Adrenal gland (tissue), 12 donors: ENCODE data around the gene CRELD2. TPM values are rescaled to one million over a fixed set of nuclear protein-coding genes. Genes with fewer than 3 reads are reported as not detected.

Experiments used
- DNase-seq, 7 donors: peaks; one replicate each; pipeline ENCODE4 v3.0.0-alpha.2; 2019 to 2020
- H3K27ac ChIP-seq, 5 donors: fragments of 200-600 bp; sonication (generic) in 4 of 5; 1 replicate in 3 of 5; 2 replicates in 2 of 5; pipeline versions ENCODE4 v1.5.1 to v1.8.0; 2016 to 2020; ENCODE audit warnings: mild to moderate bottlenecking in 1 of 5
- H3K27me3 ChIP-seq: fragments of 200-600 bp; 2 replicates; pipeline ENCODE4 v1.8.0; 2021
- H3K36me3 ChIP-seq, 2 donors: fragments of 200-600 bp; replicated peaks in 1 of 2; 1 replicate in 1 of 2; 2 replicates in 1 of 2; pipeline versions ENCODE4 v1.5.1 to v1.8.0; 2018 to 2022
- H3K4me1 ChIP-seq, 2 donors: fragments of 200-600 bp; replicated peaks in 1 of 2; 1 replicate in 1 of 2; 2 replicates in 1 of 2; pipeline versions ENCODE4 v1.5.1 to v1.8.0; 2018 to 2021
- H3K4me3 ChIP-seq, 4 donors: fragments of 200-600 bp; sonication (generic) in 3 of 4; one replicate each; pipeline ENCODE4 v1.5.1; 2016 to 2018
- H3K9me3 ChIP-seq, 3 donors: fragments of 200-600 bp; sonication (generic) in 1 of 3; replicated peaks in 1 of 3; 1 replicate in 2 of 3; 2 replicates in 1 of 3; pipeline versions ENCODE4 v1.5.1 to v1.8.0; 2016 to 2021
- POLR2A ChIP-seq, 2 donors: fragments of 450-650 bp; IDR thresholded peaks; one replicate each; pipeline ENCODE4 v1.6.1; 2017; ENCODE audit warnings: antibody characterized with exemption in 2 of 2, mild to moderate bottlenecking in 2 of 2, moderate library complexity in 1 of 2
- WGBS, 4 donors: extraction: QIAGEN DNeasy Blood & Tissue Kit in 2 of 4; methylation state at CpG; one replicate each; pipeline versions ENCODE4 v1.1.5 to v1.1.7; 2013 to 2017; 5-methylcytosine and 5-hydroxymethylcytosine counted together
- intact Hi-C, 2 donors: fragments of 100-400 bp; cut with DNase I; formaldehyde crosslinking; loops; one replicate each; pipeline versions ENCODE4 v1.14.1 to v1.15.0; 2022 to 2023
- polyA plus RNA-seq, 3 donors: library from polyadenylated mRNA; stranded (reverse); fragments of 200-250 nt in 2 of 3; fragments of 350-450 nt in 1 of 3; fragmentation: Illumina TruSeq in 1 of 3; extraction: RNeasy Lipid Tissue Mini Kit (QIAGEN cat#74804) in 1 of 3; gene quantifications; one replicate each; pipeline ENCODE4 v1.2.3, GENCODE V29; 2013 to 2014
- total RNA-seq, 9 donors: library from RNA; depleted of rRNA in 4 of 9; stranded (reverse); fragments of >200 nt in 4 of 9; fragments of 120-200 nt in 1 of 9; fragmentation: NEBNext Ultra II Directional in 1 of 9; extraction: Animal tissue kit (Norgen Biotek cat#: 25700) in 1 of 9; gene quantifications; one replicate each; pipeline versions ENCODE4 v1.1.0 to v1.2.4, GENCODE V29; 2013 to 2023
- TF ChIP-seq, protein P1 (sequence below), 6 experiments: fragments of 450-650 bp in 4 of 6; fragments of 200-600 bp in 2 of 6; sonication (generic) in 1 of 6; IDR thresholded peaks; 1 replicate in 5 of 6; 2 replicates in 1 of 6; pipeline versions ENCODE4 v1.5.1 to v1.8.0; 2016 to 2021; ENCODE audit warnings: antibody characterized with exemption in 6 of 6, mild to moderate bottlenecking in 2 of 6, moderate library complexity in 1 of 6
- donor health status: healthy with polysubstance abuse.
- donor health status: Bipolar disorder and iron deficiency.
- donor health status: DM: yes; HTN: yes; CAD: no.
- donor health status: DM: no; HTN: no; CAD: no.
- donor health status: DM: no; HTN: no; CAD: no.
- donor health status: DM: yes; HTN: yes; CAD: no.

CRELD2 gene
- total and polyA plus RNA-seq, 12 donors, result 14.5 to 63.4 (median 36.2) TPM

DNA sequence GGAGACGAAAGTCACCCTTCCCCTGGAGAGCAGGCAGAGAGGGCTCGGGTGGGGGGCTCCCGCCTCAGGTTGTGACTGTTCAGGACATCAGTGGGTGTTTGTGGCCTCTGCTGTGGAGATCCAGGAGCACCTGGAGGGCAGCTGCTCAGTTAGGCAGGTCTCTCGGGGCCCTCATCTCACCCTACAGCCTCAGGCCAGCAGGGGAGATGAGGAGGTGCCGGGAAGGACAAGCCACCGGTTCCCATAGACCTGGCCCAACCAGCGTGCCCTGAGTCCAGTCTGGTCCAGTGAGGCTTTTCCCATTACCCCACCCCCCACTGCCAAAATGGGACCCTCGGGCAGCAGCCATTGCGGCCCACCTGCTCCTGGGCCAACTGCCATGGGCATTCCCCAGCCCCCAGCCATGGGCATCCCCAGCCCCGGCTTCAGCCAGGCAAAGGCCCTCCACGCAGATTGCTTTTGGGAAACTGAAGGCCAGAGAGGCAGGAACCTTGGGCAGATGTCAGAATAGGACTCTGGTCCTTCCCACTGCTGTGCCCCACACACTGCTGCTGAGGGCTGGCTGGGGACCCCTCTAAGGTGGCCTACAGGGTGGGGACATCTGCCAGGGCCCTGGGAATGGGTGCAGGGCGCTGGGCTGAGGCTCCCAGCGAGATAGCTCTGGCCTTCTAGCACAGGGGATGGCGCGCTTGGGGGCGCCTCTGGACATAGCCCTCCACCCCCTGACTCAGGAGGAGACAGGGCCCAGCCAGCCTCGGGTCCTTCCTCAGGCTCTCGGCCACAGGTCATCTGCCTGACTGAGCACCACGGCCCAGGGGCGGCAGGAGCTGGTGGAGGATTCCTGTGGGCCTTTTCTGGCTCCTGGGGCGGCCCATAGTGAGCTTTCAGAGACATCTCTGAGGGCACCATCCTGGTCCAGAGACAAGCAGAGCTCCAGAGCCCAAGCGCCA is 46.9 kb downstream of the CRELD2 start:
- Histone ChIP-seq H3K36me3 (peaks cover 0 to 18% of the 10 kb centered on the region in 2 donors), H3K27me3 (no peaks in the 10 kb centered on the region), H3K9me3 (no peaks in the 10 kb centered on the region), H3K4me1 (peaks cover 55 to 73% of the 10 kb centered on the region in 2 donors), H3K27ac (peak overlapping the region; percentile 94 to 98 (median 96)), H3K4me3 (no peak overlapping the region)
- intact Hi-C loops, result no loop called here
- no peak for TF ChIP-seq POLR2A (IDR thresholded peaks at IDR 0.05)
- 80 to 88% (median 85%) methylated on average over 6 to 22 of the region's 22 CpGs for WGBS, 4 donors
- DNase-seq, result peak in 6 of 7 donors; percentile 22 to 56 (median 35)

DNA sequence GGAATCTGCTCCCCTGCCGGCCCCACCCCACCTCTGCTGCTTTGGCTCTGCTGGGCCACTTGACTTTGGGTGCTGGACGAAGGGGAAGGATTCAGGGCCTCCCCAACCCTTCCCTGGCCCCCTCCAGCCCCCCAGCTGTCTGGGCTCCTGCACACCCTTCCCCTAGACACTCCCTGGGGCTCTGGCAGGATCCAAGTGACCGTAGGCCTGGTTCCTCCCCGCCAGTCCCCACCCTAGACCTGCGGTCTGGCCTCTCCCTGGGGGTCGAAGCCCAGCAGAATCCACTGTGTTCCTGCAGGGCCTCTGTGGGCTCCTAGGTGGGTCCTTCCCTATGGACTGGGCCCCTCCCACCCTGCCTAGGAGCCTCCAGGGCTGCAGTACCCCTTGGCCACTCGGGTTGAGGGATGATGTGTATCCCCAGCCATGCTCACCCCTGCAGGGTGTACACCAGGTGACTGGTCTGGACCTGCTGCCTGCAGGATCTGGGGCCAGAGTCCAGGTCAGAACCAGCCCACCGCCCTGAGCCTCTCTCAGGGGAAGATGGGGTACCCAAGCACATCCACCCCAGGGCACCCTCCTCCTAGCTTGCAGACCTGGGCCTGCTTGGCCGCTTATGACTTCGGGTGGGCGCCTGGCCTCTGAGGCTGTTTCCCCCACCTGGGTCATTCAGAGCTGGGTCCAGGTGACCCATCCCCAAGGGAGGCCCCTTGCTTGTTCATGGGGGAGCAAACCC is 47.8 kb downstream of the CRELD2 start:
- TF ChIP-seq, protein P1, sequence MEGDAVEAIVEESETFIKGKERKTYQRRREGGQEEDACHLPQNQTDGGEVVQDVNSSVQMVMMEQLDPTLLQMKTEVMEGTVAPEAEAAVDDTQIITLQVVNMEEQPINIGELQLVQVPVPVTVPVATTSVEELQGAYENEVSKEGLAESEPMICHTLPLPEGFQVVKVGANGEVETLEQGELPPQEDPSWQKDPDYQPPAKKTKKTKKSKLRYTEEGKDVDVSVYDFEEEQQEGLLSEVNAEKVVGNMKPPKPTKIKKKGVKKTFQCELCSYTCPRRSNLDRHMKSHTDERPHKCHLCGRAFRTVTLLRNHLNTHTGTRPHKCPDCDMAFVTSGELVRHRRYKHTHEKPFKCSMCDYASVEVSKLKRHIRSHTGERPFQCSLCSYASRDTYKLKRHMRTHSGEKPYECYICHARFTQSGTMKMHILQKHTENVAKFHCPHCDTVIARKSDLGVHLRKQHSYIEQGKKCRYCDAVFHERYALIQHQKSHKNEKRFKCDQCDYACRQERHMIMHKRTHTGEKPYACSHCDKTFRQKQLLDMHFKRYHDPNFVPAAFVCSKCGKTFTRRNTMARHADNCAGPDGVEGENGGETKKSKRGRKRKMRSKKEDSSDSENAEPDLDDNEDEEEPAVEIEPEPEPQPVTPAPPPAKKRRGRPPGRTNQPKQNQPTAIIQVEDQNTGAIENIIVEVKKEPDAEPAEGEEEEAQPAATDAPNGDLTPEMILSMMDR (IDR thresholded peaks at IDR 0.05), result no peak
- TF ChIP-seq POLR2A (IDR thresholded peaks at IDR 0.05), result no peak
- H3K4me3 ChIP-seq, result no peak overlapping the region
- H3K9me3 ChIP-seq, result no peaks in the 10 kb centered on the region
- intact Hi-C loops, result no loop called here
- H3K27ac ChIP-seq, result peak overlapping the region; percentile 94 to 98 (median 96)
- peak in 3 of 7 donors; percentile 23 to 29 (median 24) for DNase-seq
- no peaks in the 10 kb centered on the region for H3K27me3 ChIP-seq
- peaks cover 0 to 18% of the 10 kb centered on the region in 2 donors for H3K36me3 ChIP-seq
- H3K4me1 ChIP-seq, result peaks cover 61 to 76% of the 10 kb centered on the region in 2 donors
- 83 to 94% (median 90%) methylated on average over 5 to 11 of the region's 11 CpGs for WGBS, 4 donors

DNA sequence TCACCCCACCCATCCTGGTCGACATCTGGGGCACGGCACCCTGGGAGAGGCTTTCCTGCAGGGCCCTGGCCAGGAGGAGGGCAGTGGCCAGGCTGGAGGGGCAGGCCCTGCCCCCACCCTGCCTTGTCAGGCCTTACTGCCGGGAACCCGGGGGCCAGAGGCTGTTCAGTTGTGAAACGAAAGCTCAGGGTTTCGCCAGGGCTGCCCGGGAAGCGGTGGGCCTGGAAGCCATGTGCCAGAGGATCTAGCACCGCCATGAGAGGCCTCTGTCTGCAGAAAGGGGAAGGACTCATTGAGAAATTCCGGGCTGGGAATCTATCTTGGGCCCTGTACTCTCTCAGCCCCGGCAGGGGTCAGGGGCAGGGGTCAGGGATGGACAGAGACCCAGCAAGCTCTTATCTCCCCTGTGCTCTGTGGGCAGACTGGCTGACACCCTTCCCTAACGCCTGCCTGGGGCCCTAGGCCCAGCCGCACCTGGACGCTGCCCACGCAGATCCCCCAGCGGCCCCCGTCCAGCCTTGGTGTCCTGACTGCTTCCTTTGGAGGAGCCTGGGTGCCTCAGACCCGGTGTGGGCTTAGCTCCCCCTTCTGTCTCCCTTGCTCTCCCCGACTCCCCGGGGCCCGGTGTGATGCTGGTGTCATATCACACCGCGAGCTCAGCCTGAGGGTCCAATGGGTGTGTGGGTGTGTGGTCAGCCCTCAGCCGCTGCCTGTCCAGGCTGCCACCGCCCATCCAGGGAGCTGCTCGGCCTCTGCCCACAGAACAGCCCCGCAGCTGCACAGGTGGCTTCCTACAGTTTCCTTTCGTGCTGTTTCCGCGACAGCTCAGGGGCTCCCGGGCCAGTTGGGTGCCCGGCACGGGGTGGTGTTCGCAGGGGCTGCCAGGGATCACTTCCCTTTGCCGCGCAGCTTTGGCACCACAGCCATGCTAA is 48.6 kb downstream of the CRELD2 start:
- H3K27ac ChIP-seq, result peak overlapping the region; percentile 94 to 98 (median 96)
- no peaks in the 10 kb centered on the region for H3K27me3 ChIP-seq
- intact Hi-C loops, result no loop called here
- no peak overlapping the region for H3K4me3 ChIP-seq
- peaks cover 69 to 85% of the 10 kb centered on the region in 2 donors for H3K4me1 ChIP-seq
- peak; percentile 40 to 87 (median 76) for DNase-seq
- 31 to 40% (median 36%) methylated on average over 5 to 36 of the region's 36 CpGs for WGBS, 4 donors
- H3K9me3 ChIP-seq, result no peaks in the 10 kb centered on the region
- peaks cover 0 to 18% of the 10 kb centered on the region in 2 donors for H3K36me3 ChIP-seq
- no peak for TF ChIP-seq POLR2A (IDR thresholded peaks at IDR 0.05)
- TF ChIP-seq, protein P1 (IDR thresholded peaks at IDR 0.05), result no peak

DNA sequence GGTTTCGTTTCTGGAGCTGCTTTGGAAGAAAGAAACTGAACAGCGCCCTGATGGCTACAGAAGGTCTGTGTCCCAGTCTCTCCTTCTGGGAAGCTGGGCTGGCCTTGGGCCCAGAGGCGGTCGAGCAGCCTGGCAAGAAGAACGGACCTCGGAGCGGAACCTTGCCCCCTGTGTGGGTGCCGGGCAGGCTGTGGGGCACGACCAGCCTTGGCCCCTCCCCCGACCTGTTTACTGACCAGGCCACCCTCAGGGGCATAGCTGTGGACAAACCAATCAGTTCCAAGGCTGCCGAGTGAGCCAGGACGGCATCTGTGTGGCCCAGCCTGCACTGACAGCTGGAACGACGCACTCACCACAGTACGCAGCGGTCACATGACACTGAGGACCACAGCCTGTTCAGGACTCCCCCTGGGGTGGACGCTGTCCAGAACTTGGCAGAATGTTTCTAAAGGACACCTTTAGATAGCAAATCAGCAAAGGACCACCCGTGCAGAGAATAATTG is 49.3 kb downstream of the CRELD2 start:
- peak overlapping the region; percentile 94 to 98 (median 96) for H3K27ac ChIP-seq
- H3K4me3 ChIP-seq, result no peak overlapping the region
- peak in 1 of 2 donors; percentile 54 for TF ChIP-seq POLR2A (IDR thresholded peaks at IDR 0.05)
- TF ChIP-seq, protein P1 (IDR thresholded peaks at IDR 0.05), result no peak
- peak; percentile 77 to 96 (median 92) for DNase-seq
- intact Hi-C loops, result no loop called here
- WGBS, 4 donors, result 16 to 43% (median 29%) methylated on average over 11 to 18 of the region's 18 CpGs
- H3K36me3 ChIP-seq, result peaks cover 0 to 15% of the 10 kb centered on the region in 2 donors
- peaks cover 69 to 85% of the 10 kb centered on the region in 2 donors for H3K4me1 ChIP-seq
- no peaks in the 10 kb centered on the region for H3K9me3 ChIP-seq
- no peaks in the 10 kb centered on the region for H3K27me3 ChIP-seq
